ENCODE results near the gene FUT4.
A peak's percentile ranks its signal among the peaks of the same experiment; 100 is the strongest.
"Not testable (repeated sequence)": the region's sequence is repeated elsewhere in the genome, so short reads cannot be mapped to it uniquely, and the experiment has no call there.

The FUT4 gene, protein sequence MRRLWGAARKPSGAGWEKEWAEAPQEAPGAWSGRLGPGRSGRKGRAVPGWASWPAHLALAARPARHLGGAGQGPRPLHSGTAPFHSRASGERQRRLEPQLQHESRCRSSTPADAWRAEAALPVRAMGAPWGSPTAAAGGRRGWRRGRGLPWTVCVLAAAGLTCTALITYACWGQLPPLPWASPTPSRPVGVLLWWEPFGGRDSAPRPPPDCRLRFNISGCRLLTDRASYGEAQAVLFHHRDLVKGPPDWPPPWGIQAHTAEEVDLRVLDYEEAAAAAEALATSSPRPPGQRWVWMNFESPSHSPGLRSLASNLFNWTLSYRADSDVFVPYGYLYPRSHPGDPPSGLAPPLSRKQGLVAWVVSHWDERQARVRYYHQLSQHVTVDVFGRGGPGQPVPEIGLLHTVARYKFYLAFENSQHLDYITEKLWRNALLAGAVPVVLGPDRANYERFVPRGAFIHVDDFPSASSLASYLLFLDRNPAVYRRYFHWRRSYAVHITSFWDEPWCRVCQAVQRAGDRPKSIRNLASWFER

DNA sequence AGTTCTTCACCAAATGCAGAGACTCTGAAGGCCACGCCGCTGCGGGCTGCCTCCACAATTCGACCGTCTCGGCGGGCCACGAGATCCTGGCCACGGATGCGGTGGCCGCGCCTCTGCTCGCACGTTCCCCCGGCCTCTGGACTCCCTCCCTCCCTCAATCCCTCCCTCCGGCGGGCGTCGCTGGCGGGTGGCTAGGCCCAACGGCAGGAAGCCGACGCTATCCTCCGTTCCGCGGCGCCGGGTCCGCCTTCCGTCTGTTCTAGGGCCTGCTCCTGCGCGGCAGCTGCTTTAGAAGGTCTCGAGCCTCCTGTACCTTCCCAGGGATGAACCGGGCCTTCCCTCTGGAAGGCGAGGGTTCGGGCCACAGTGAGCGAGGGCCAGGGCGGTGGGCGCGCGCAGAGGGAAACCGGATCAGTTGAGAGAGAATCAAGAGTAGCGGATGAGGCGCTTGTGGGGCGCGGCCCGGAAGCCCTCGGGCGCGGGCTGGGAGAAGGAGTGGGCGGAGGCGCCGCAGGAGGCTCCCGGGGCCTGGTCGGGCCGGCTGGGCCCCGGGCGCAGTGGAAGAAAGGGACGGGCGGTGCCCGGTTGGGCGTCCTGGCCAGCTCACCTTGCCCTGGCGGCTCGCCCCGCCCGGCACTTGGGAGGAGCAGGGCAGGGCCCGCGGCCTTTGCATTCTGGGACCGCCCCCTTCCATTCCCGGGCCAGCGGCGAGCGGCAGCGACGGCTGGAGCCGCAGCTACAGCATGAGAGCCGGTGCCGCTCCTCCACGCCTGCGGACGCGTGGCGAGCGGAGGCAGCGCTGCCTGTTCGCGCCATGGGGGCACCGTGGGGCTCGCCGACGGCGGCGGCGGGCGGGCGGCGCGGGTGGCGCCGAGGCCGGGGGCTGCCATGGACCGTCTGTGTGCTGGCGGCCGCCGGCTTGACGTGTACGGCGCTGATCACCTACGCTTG is at the start of gene FUT4:
TSS of gene FUT4 (plus strand) at position 227 of the 951 bp plus-strand sequence. CDS start at position 440, 213 bp downstream.
- peak; percentile 69 for DNase-seq (ENCODE audit: low spot score)

DNA sequence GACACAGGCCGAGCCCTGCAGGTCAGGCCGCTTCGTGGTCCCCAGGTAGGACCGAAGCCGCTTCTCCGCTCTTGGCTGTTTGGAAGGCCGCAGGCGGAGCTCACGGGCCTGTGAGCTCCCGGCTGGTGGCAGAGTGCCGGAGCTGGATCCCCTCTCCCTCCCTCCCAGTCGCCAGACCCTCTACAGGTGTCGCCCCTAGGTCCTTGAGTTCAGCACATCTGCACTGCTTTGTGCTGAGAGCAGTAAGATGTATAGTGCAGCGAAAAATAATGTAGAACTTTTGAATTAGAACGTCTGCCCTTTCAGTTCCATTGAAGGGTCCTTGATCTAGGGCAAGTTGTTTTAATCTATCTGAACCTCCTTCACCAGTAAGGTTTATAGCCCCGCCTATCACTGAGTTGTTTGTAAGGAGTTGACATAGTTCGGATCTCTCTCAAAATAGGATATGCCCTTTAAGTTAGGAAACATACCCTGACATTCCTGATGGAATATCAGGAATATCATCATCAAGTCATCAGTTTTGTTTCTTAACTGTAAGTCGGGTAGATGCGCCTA is 49.5 kb upstream of the FUT4 start:
- peak; percentile 16 for DNase-seq (ENCODE audit: low spot score)

DNA sequence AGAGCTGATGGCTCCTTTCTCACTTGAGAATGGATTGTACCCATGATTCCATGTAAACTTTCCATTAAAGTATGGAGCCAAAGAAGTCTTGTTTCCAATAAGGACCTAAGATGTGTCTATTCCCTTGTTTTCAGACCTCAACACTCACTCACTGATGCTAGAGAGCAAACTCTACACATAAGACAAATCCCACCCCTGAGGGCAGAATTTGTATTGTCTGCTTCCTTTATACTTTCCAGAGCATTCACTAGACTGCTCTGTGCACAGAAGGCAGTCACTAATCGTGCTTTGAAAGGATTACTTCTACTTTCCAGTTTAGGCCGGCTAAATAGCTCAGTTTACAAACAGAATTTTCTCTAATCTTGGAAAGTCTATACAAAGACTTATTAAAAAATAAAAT is 43.5 kb upstream of the FUT4 start:
- no peak for DNase-seq (ENCODE audit: low spot score)

DNA sequence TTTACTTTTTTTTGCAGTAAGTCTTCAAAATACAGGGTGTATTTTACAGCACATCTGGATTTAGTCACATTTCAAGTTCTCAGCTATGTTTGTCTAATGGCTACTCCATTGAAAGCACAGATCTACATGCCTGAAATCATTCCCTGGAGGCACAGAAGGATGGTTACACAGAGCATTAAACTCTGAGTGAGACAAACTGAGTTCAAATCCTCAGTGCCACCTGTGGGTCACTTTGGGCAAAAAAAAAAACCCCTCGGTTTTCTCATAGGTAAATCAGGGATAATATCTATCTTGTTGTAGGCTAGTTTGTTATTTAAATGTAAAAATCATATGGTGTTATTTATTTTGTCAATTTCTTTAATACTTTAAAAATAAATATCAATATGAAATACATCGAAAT is 42.2 kb upstream of the FUT4 start:
- DNase-seq (ENCODE audit: low spot score) = no peak

DNA sequence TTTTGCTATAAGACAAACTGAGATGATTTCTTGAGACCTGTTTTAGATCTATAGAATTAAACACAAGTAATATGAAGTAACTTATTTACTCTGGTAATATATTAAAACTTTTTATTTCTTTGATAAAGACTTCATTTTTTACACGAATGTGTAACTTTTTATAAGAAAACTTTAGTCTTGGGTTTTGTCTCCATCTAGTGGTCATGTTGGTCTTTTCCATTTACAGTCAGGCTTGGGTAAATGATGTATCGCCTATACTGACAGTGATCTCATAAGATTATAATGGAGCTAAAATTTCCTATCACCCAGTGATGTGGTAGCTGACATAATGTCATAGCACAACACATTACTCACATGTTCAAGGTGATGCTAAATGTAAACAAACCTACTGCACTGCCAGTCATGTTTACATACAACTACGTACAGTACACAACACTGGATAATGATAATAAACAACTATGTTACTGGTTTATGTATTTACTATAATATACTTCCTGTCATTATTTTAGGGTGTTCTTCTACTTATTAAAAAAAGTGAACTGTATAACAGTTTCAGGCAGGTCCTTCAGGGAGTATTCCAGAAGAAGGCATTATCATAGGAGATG is 38.9 kb upstream of the FUT4 start:
- DNase-seq (ENCODE audit: low spot score) = peak; percentile 61

DNA sequence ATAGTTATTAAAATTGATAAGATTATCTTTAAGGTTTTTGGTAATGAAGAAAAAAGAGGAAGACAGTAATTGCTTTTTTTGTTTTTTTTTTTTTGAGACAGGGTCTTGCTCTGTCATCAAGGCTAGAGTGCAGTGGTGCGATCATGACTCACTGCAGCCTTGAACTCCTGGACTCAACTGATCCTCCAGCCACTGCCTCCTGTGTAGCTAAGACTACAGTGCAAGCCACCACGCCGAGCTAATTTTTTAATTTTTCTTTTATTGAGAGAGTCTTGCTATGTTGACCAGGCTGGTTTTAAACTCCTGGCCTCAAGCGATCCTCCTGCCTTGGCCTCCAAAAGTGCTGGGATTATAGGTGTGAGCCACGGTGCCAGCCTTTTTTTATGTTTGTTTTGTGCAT is 37.2 kb upstream of the FUT4 start:
- DNase-seq (ENCODE audit: low spot score) = not testable (repeated sequence)

DNA sequence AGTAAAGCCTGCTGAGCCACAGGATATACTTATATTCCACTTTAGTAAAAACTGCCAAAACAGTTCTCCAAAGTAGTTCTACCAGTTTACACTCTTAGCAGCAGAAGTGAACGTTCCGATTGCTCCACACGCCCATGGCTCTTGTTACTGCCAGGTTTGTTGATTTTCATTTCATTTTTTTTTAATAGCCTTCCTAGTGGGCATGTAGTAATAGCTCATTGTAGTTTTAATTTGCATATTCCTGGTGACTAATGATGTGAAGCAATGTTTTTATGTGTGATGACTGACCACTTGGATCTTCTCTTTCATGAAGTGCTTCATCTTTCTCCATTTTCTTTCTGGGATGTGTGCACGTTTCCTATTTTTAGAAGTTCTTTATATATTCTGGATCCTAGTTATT is 36.2 kb upstream of the FUT4 start:
- no peak for DNase-seq (ENCODE audit: low spot score)

DNA sequence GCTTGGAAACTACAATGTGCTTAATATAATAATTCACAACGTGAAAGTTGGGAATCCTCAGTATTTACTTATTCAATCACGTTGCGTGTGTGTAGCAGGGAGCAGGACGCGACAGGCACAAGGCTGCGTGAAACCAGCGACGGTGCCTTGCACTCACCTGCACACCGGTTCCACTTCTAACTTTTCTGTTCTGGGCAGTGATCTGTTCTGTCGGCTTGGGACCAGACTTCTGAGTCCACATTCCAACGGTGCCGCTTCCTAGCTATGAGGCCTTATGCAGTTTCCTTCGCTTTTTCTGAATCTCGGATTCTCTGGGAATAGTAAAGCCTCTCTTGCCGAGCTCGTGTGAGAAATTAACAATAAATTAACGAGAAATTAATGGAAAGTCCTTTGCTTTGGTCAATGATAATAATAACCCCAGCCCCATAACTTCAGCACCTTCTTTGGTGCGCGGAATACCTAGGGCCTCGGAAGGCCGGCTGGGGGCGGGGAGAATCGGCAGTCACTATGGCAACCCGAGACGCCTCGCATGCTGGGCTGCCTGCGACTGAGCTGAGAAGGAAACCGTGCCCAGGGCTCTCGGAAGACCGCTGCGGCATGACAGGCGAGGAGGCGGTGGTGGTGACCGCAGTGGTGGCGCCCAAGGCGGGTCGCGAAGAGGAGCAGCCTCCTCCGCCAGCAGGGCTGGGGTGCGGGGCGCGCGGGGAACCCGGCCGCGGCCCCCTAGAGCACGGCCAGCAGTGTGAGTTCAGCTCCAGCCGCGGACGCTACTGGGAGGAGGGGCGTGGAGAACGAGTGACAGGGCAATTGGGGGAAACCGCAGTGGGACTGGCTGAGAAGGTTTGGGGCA is 31.6 kb upstream of the FUT4 start, which contains the start of gene C11orf97:
TSS of gene C11orf97 (plus strand) at position 530 of the 850 bp plus-strand sequence. CDS start at position 598, 68 bp downstream.
- DNase-seq (ENCODE audit: low spot score) = peak; percentile 61

DNA sequence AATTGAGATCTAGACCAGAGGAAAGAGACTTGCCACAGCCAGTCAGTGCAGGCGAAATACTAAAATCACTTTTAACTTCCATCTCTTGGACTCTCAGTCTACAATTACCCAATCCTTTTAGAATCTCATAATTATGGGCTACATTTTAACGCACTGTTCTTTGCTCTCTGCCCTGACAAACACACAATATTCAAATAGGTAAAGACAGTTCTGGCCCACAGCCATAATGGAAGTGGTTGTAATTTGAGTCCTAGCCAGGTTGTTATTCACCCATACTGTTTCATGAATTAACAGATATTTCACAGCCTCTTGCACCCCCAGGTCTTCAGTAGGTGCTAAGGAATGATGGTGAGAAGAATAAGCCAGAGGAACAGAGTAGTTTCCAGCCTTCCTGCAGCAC is 30.6 kb upstream of the FUT4 start:
- DNase-seq (ENCODE audit: low spot score) = no peak

DNA sequence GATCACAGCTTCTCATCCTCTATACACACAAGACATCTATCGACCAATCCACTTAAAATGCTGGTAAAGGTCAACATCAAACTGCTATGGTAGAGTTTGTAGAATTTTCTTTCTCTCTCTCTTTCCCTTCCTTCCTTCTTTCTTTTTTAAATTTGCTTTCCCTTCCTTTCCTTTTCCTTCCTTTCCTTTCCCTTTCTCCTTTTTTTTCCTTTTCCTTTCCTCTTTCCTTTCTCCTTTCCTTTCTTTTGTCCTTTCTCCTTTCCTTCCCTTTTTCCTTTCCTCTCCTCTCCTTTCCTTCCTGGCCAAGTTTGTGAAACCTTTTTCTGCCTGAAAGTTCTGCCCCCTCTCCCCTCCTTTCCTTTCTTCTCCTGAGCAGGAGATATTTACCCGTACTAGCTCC is 28.3 kb upstream of the FUT4 start:
- no peak for DNase-seq (ENCODE audit: low spot score)

DNA sequence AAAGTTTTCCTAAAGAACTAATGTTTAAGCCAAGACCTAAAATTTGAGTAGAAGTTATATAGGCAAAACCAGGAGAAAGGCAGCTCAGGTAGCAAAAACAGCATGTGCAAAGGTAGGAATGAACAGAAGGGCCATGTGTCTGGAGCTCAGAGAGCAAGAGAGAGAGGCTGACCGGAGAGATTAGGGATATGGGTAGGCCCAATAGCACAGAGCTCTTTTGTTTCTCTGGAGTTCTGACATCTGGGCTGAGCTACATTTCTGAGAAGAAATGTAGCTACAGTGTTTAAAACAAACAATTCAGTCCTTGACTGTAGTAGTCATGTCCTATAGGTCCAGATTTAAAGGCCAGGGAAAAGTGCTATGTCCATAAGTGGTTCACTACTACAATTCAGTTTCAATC is 27.0 kb upstream of the FUT4 start:
- no peak for DNase-seq (ENCODE audit: low spot score)

DNA sequence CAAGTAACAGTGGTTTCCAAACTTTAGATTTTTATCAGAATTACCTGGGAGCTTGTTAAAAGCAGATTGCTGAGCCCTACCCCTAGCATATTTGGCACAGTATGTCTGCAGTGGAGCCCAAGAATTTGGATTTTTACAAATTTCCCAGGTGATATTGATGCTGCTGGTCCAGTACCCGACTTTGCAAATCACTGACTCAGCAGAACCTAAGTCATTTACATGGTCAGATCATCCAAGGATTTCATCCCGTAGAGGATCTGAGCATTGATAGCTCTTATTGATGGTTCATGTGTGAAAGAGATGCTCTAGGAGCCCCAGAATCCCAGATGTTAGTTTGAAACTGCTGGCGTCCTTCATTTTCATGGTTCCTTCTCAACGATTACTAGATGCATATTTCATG is 25.4 kb upstream of the FUT4 start:
- DNase-seq (ENCODE audit: low spot score) = no peak

DNA sequence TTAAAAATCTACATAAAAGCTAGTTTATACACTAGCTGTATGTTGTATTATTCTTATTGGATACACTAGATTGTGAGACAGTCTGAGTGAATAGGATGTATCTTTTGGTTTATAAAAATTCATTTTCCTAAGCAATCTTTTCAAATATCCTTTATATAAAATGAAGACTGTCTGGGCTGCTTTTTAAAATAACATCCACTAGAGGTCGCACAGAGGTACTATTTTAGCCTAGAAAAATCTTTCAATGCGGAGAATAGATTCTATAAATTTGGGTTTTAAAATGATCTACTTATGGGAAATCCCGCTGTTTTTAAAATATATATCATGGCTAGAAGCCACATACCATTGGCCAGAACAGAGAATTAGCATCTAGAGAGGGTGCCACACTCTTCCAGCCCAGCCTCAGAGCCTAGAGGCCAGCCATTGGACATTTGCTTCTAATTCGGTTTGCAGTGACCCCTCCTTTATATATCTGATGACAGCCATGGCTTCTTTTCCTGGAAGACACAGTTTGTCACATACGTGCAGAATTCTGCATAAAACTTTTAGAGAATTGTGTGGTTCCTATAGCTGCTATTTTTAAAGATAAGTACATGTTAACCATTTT is 24.1 kb upstream of the FUT4 start:
- peak; percentile 57 for DNase-seq (ENCODE audit: low spot score)

DNA sequence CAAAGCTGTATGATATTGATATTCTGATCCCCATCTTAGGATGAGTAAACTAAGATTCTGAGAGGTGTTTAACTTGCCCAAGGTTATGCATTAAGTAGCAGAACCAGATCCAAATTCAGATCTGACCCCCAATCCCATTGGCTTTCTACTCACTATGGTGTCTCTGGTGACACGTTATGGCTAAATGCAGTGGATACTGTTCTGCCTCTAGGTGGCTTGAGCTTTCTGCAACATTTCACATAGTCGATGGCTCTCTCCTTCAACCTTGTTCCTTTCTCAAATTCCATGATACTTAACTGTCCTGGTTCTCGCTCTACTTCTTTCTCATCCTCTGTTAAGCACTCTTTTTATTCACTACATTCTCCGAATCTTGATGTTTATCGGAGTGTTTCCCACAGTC is 22.0 kb upstream of the FUT4 start:
- DNase-seq (ENCODE audit: low spot score) = peak; percentile 3

DNA sequence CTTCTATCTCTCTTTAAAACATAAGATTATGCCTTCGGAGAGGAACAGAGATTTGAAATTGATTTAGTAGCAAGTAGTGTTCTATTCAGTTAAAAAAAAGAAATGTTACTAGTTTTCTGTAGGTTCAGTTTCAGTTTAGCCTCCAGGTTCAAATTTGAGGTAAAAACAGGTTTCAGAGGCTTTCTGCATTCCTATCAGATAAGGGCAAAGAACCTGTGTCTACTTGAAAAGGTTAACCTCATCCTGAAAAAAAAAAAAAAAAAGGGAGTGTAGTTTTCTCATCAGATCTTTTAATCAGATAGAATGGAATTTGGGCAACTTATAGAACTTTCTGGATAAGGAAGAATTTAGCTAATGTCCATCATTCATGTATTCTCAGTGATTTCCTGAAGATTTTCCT is 19.4 kb upstream of the FUT4 start:
- no peak for DNase-seq (ENCODE audit: low spot score)

DNA sequence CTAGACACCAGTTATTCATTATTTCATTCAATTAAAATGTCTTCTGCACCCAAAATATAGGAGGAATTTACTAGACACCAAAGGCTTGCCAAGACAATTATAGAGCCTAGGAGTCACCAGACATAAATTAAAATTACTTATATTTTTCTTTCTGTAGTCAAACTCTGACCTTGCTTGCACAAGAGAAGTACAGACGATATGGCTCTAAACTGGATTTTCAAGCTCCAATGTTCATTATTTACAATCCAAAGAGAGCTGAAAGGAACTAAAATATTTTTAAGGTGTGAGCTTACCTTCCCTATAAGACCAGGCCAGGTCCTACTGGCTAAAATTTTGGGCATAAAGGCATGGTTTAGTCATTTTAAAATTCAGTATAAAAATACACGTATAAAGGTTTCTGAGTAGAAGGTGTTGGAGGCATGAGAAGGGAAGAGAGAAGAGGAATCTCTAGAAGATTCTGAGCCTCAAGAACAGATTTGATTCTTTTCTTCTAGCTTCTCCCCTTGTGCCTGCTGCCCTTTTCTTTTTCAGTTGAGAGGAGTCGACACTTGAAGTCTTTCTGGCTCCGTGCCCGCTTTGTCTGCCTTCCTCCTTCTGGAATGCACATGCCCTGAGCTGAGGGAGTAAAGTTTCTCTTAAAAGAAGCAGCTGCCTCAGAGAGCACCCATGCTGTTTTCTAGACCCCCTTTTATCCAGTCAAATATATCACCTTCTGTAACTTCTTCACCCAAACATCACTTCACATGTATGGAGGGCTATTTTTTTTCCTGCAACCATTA is 18.0 kb upstream of the FUT4 start:
- DNase-seq (ENCODE audit: low spot score) = peak; percentile 3

DNA sequence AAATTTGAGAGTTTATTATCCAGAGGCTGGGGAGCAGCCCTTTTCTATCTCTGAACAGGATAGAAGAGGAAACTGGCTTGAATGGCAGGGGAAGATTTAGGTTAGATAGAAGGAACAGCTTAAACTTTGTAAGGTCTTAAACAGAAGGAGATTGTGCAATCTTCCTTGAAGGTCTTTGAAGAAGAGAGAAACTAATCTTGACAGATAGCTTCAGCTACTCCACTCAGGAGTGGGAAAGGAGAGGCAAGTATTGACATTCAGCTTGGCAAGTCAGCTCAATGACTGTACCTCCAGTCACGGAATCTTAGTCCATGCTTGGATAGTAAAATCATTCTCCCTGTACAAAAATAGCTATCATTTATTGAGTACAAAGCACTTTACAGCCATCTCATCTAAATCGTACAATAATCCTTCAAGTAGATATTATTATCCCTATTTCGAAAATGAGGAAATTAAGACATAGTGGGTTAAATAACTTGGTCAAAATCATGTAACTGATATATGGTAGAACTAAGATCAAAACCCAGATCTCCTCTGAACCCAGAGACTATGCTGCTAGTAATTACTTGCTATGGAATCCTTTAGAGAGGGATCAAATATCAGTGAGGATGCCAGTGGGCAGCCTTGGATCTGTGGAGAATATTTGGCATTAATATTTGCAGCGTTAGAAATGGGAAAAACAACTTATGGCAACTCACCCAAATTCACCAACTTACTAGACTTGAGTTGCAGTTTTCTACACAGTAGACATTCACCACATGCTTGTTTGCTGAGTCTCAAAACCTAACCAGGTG is 16.9 kb upstream of the FUT4 start:
- no peak for DNase-seq (ENCODE audit: low spot score)

DNA sequence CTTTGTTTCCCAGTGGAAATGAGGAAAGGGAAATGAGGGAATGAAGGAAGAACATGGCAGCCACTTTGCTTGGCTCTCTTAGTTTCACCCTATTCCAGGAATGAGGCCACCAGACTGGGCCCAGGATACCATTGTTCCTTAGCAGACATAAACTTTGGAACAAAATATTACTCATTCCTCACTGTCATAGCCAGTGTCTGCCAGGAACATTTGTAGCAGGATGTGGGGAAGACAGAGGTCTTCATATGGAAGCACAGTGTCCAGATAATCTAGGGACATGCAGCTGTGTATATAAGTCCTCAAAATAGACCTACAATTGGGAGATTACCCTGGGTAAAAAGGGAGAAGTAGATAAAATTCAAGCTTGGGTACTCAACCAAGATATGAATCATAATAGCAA is 15.2 kb upstream of the FUT4 start:
- no peak for DNase-seq (ENCODE audit: low spot score)

DNA sequence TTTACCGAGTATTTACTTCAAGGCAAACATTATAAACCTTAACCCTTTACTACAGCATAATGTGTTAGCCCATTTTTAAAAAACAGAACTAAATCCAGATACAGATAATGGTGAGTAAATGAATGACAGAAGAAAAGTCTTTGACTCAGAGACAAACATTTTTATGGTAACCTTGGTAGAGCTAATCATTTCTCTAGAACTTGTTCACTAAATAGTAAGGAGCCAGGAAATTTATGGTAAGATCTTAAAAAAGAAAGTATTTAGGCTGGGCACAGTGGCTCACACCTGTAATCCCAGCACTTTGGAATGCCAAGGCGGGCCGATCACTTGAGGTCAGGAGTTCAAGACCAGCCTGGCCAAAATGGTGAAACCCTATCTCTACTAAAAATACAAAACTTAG is 11.5 kb upstream of the FUT4 start:
- no peak for DNase-seq (ENCODE audit: low spot score)
